NCI-H2196 (cell line): Measurements from ENCODE around the gene HOXD1.

Source experiments
- DNase-seq: peaks from one replicate; lab custom pipeline; 2025; ENCODE audit not compliant: unreplicated experiment; lab: John Stamatoyannopoulos, UW

HOXD1 gene

GRCh38 chr2:176234940-176235339 is 46.5 kb downstream of the HOXD1 start:
- no peak for DNase-seq

- DNase-seq: no peak
Observed at GRCh38 chr2:176237456-176237855, 49.0 kb downstream of the HOXD1 start.

- no peak for DNase-seq
Observed at GRCh38 chr2:176239031-176239430, 50.6 kb downstream of the HOXD1 start.

GRCh38 chr2:176240301-176240700 is 51.8 kb downstream of the HOXD1 start:
- DNase-seq: no peak
